Measurements from ENCODE around the gene SPATA24. TPM values are rescaled to one million over a fixed set of nuclear protein-coding genes. Genes with fewer than 3 reads are reported as not detected.

The SPATA24 gene
- total and polyA plus RNA-seq, 8 donors: 3.6 to 10.3 (median 8.4) TPM

- H3K9me3 ChIP-seq: no peaks in the 10 kb centered on the region
- ATAC-seq (no peak), DNase-seq (no peak)
- no peaks in the 10 kb centered on the region for H3K27me3 ChIP-seq
- no peak overlapping the region for H3K27ac ChIP-seq
- H3K4me3 ChIP-seq: no peak overlapping the region
- H3K36me3 ChIP-seq: peaks cover 0 to 25% of the 10 kb centered on the region in 2 donors
- TF ChIP-seq, protein P1, sequence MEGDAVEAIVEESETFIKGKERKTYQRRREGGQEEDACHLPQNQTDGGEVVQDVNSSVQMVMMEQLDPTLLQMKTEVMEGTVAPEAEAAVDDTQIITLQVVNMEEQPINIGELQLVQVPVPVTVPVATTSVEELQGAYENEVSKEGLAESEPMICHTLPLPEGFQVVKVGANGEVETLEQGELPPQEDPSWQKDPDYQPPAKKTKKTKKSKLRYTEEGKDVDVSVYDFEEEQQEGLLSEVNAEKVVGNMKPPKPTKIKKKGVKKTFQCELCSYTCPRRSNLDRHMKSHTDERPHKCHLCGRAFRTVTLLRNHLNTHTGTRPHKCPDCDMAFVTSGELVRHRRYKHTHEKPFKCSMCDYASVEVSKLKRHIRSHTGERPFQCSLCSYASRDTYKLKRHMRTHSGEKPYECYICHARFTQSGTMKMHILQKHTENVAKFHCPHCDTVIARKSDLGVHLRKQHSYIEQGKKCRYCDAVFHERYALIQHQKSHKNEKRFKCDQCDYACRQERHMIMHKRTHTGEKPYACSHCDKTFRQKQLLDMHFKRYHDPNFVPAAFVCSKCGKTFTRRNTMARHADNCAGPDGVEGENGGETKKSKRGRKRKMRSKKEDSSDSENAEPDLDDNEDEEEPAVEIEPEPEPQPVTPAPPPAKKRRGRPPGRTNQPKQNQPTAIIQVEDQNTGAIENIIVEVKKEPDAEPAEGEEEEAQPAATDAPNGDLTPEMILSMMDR (IDR thresholded peaks at IDR 0.05): no peak
- H3K4me1 ChIP-seq: no peaks in the 10 kb centered on the region
- intact Hi-C loops (cut with DNase I): no loop called here
These were observed 26.7 kb downstream of the SPATA24 start for GRCh38 chr5:139377226-139377625.

DNA sequence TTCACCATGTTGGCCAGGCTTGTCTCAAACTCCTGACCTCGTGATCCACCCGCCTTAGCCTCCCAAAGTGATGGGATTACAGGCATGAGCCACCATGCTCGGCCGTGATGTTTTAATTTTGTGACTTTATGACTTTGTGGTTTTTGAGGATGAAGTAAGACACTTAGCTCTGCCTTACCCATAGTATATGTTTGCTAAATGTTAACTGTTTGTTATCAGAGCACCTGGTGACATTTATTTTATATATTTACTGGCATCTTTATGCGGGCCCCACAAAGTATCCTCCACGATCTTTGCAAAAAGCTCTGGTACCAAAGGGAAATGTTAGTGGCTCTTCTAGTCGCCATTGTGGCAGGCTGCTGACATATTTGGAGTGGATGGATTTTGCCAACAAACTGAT lies 27.5 kb downstream of the SPATA24 start:
- ATAC-seq: no peak
- intact Hi-C loops (cut with DNase I): no loop called here
- no peaks in the 10 kb centered on the region for H3K4me1 ChIP-seq
- no peaks in the 10 kb centered on the region for H3K27me3 ChIP-seq
- H3K27ac ChIP-seq: no peak overlapping the region
- TF ChIP-seq, protein P1 (IDR thresholded peaks at IDR 0.05): no peak
- no peak for DNase-seq
- no peak overlapping the region for H3K4me3 ChIP-seq
- peaks cover 0 to 34% of the 10 kb centered on the region in 2 donors for H3K36me3 ChIP-seq
- H3K9me3 ChIP-seq: no peaks in the 10 kb centered on the region

GRCh38 chr5:139374909-139375308 lies 29.0 kb downstream of the SPATA24 start:
- ATAC-seq: no peak
- DNase-seq: no peak
- peaks cover 0 to 46% of the 10 kb centered on the region in 2 donors for H3K36me3 ChIP-seq

GRCh38 chr5:139371482-139372435 lies 32.1 kb downstream of the SPATA24 start:
- peak; percentile 74 for ATAC-seq
- H3K36me3 ChIP-seq: peaks cover 0 to 73% of the 10 kb centered on the region in 2 donors
- intact Hi-C loops (cut with DNase I): no loop called here
- no peaks in the 10 kb centered on the region for H3K27me3 ChIP-seq
- no peak overlapping the region for H3K27ac ChIP-seq
- no peak overlapping the region for H3K4me3 ChIP-seq
- TF ChIP-seq, protein P1 (IDR thresholded peaks at IDR 0.05): no peak
- H3K4me1 ChIP-seq: no peaks in the 10 kb centered on the region
- H3K9me3 ChIP-seq: no peaks in the 10 kb centered on the region
- no peak for DNase-seq

More at GRCh38 chr5:139374909-139375308, 29.0 kb downstream of the SPATA24 start:
- H3K4me3 ChIP-seq: no peak overlapping the region
- H3K9me3 ChIP-seq: no peaks in the 10 kb centered on the region
- intact Hi-C loops (cut with DNase I): no loop called here
- no peak overlapping the region for H3K27ac ChIP-seq
- H3K4me1 ChIP-seq: no peaks in the 10 kb centered on the region
- TF ChIP-seq, protein P1 (IDR thresholded peaks at IDR 0.05): no peak
- H3K27me3 ChIP-seq: no peaks in the 10 kb centered on the region

DNA sequence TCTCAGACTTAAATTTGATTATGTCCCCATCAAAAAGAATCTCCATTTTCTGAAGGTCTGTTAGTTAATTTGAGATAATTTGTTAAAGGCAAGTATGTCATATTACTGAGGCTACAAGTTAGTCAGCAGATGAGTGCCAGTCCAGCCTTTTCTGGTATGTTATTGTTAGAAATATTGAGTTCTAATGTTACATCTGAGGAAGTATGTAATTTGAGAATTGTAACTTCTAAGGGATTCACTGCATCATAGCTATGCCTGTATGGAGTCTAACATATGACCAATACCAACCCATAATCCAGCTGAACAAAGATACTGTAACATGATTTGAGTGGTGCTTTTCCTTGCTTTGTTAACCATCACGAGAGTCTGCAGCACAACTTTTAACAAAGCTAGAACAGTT lies 34.7 kb downstream of the SPATA24 start:
- TF ChIP-seq, protein P1 (IDR thresholded peaks at IDR 0.05): no peak
- ATAC-seq (no peak), DNase-seq (no peak)
- Histone ChIP-seq H3K27ac (no peak overlapping the region), H3K4me1 (no peaks in the 10 kb centered on the region), H3K27me3 (no peaks in the 10 kb centered on the region), H3K9me3 (no peaks in the 10 kb centered on the region), H3K4me3 (no peak overlapping the region), H3K36me3 (peaks cover 3 to 94% of the 10 kb centered on the region in 2 donors)
- intact Hi-C loops (cut with DNase I): no loop called here

All from left lung (tissue), 10 donors.